Natural killer cell (primary cell): Measurements from ENCODE around the gene PHKG2. TPM values are rescaled to one million over a fixed set of nuclear protein-coding genes. Genes with fewer than 3 reads are reported as not detected.

Experiments used
- ATAC-seq, 3 donors: fragments of 150-1000 bp in 2 of 3; fragments of 200-7000 bp in 1 of 3; cut with Tn5 transposase; 1 replicate in 1 of 3; 2 replicates in 2 of 3; pipeline ENCODE4 v1.10.0; 2021; ENCODE audit warnings: mild to moderate bottlenecking in 2 of 3, moderate library complexity in 2 of 3
- DNase-seq, 2 donors: peaks; one replicate each; pipeline versions ENCODE4 v3.0.0 to v3.0.0-alpha.2; 2013 to 2021; ENCODE audit warnings: mixed read lengths in 1 of 2
- H3K27ac ChIP-seq: one replicate; pipeline ENCODE4 v1.5.1; 2013; ENCODE audit warnings: mild to moderate bottlenecking, low read length
- H3K27me3 ChIP-seq: one replicate; pipeline ENCODE4 v1.6.1; 2013; ENCODE audit warnings: low read length; ENCODE audit not compliant: control insufficient read depth, insufficient read depth
- H3K36me3 ChIP-seq: one replicate; pipeline ENCODE4 v1.6.1; 2013; ENCODE audit warnings: low read length; ENCODE audit not compliant: control insufficient read depth, insufficient read depth
- H3K4me1 ChIP-seq: one replicate; pipeline ENCODE4 v1.6.1; 2013; ENCODE audit warnings: low read length; ENCODE audit not compliant: control insufficient read depth, insufficient read depth
- H3K4me3 ChIP-seq: one replicate; pipeline ENCODE4 v1.5.1; 2013; ENCODE audit warnings: low read length
- H3K9me3 ChIP-seq: one replicate; pipeline ENCODE4 v1.6.1; 2013; ENCODE audit warnings: low read length; ENCODE audit not compliant: control insufficient read depth, insufficient read depth
- H3K27ac Mint-ChIP-seq, 2 donors: one replicate each; pipeline ENCODE4 v1.8.0; 2022; ENCODE audit warnings: mild to moderate bottlenecking in 2 of 2, mixed read lengths in 2 of 2, moderate library complexity in 1 of 2
- H3K27me3 Mint-ChIP-seq, 2 donors: one replicate each; pipeline ENCODE4 v1.8.0; 2022; ENCODE audit warnings: low read depth in 2 of 2, mixed read lengths in 2 of 2
- H3K36me3 Mint-ChIP-seq: one replicate; pipeline ENCODE4 v1.8.0; 2022; ENCODE audit warnings: mixed read lengths
- H3K4me1 Mint-ChIP-seq, 2 donors: one replicate each; pipeline ENCODE4 v1.8.0; 2022; ENCODE audit warnings: mixed read lengths in 2 of 2
- H3K4me3 Mint-ChIP-seq: one replicate; pipeline ENCODE4 v1.8.0; 2022; ENCODE audit warnings: mild to moderate bottlenecking, moderate library complexity, mixed read lengths
- H3K9me3 Mint-ChIP-seq, 2 donors: one replicate each; pipeline ENCODE4 v1.8.0; 2022; ENCODE audit warnings: mixed read lengths in 2 of 2
- CTCF ChIP-seq: fragments of 200-600 bp; IDR thresholded peaks from one replicate; pipeline ENCODE4 v1.8.0; 2022; ENCODE audit warnings: antibody characterized with exemption
- WGBS: methylation state at CpG from one replicate; pipeline ENCODE4 v1.1.7; 2013; ENCODE audit warnings: missing lambda C conversion rate; ENCODE audit not compliant: insufficient coverage; 5-methylcytosine and 5-hydroxymethylcytosine counted together
- intact Hi-C: fragments of 100-400 bp; cut with micrococcal nuclease; formaldehyde crosslinking; loops from one replicate; pipeline ENCODE4 v1.14.2; 2022
- total RNA-seq, 4 donors: library from RNA; stranded (reverse); fragments of 120-200 nt in 1 of 4; gene quantifications; one replicate each; pipeline versions ENCODE4 v1.2.3 to v1.2.4, GENCODE V29; 2013 to 2022

PHKG2 gene
- total RNA-seq, 3 donors from 2014 or later (not counting 1 experiment from before 2014, with no cell fraction given), result 50.5 to 86.1 (median 64.8) TPM

- Histone ChIP-seq H3K27ac (no peak overlapping the region), H3K4me3 (no peak overlapping the region), H3K4me1 (peaks cover 19% of the 10 kb centered on the region), H3K27me3 (no peaks in the 10 kb centered on the region), H3K9me3 (no peaks in the 10 kb centered on the region), H3K36me3 (peaks cover 13% of the 10 kb centered on the region)
- H3K4me3 Mint-ChIP-seq, result peak overlapping the region; percentile 65
- no peaks in the 10 kb centered on the region for H3K9me3 Mint-ChIP-seq
- H3K4me1 Mint-ChIP-seq, result peaks cover 23 to 29% of the 10 kb centered on the region in 2 donors
- ATAC-seq, result no peak
- peak overlapping the region in 1 of 2 donors; percentile 48 for H3K27ac Mint-ChIP-seq
- WGBS, result 96% methylated on average over 7 of the region's 7 CpGs
- intact Hi-C loops, result no loop called here
- no peak for TF ChIP-seq CTCF
- no peak for DNase-seq
- peaks cover 0 to 9% of the 10 kb centered on the region in 2 donors for H3K27me3 Mint-ChIP-seq
- H3K36me3 Mint-ChIP-seq, result peaks cover 3% of the 10 kb centered on the region
Observed at GRCh38 chr16:30777591-30778297, 29.5 kb downstream of the PHKG2 start.

GRCh38 chr16:30778549-30779244, 30.5 kb downstream of the PHKG2 start:
- no peaks in the 10 kb centered on the region for H3K9me3 Mint-ChIP-seq
- intact Hi-C loops, result no loop called here
- Histone ChIP-seq H3K4me1 (peaks cover 19% of the 10 kb centered on the region), H3K27me3 (no peaks in the 10 kb centered on the region), H3K9me3 (no peaks in the 10 kb centered on the region), H3K27ac (no peak overlapping the region), H3K4me3 (no peak overlapping the region), H3K36me3 (peaks cover 5% of the 10 kb centered on the region)
- H3K36me3 Mint-ChIP-seq, result no peaks in the 10 kb centered on the region
- no peak overlapping the region for H3K4me3 Mint-ChIP-seq
- TF ChIP-seq CTCF, result no peak
- DNase-seq (no peak), ATAC-seq (no peak)
- H3K4me1 Mint-ChIP-seq, result peaks cover 17 to 23% of the 10 kb centered on the region in 2 donors
- 94% methylated on average over 12 of the region's 14 CpGs for WGBS
- H3K27ac Mint-ChIP-seq, result no peak overlapping the region
- H3K27me3 Mint-ChIP-seq, result peaks cover 0 to 9% of the 10 kb centered on the region in 2 donors

GRCh38 chr16:30779596-30779995, 31.4 kb downstream of the PHKG2 start:
- no peaks in the 10 kb centered on the region for H3K27me3 ChIP-seq
- H3K4me3 Mint-ChIP-seq, result no peak overlapping the region
- H3K4me3 ChIP-seq, result no peak overlapping the region
- H3K4me1 Mint-ChIP-seq, result peaks cover 14 to 20% of the 10 kb centered on the region in 2 donors
- no peak overlapping the region for H3K27ac Mint-ChIP-seq
- H3K36me3 ChIP-seq, result no peaks in the 10 kb centered on the region
- no peaks in the 10 kb centered on the region for H3K36me3 Mint-ChIP-seq
- peaks cover 0 to 9% of the 10 kb centered on the region in 2 donors for H3K27me3 Mint-ChIP-seq
- ATAC-seq (no peak), DNase-seq (no peak)
- no peak for TF ChIP-seq CTCF
- no peak overlapping the region for H3K27ac ChIP-seq
- peaks cover 19% of the 10 kb centered on the region for H3K4me1 ChIP-seq
- H3K9me3 Mint-ChIP-seq, result no peaks in the 10 kb centered on the region
- intact Hi-C loops, result no loop called here
- WGBS, result 97% methylated on average over 5 of the region's 6 CpGs
- H3K9me3 ChIP-seq, result no peaks in the 10 kb centered on the region
